CD4-positive, alpha-beta T cell treated with Interleukin-15 for 4 hours (primary cell): ENCODE measurements around the gene CDKN1A.
A peak's percentile ranks its signal among the peaks of the same experiment; 100 is the strongest.
"Not testable (repeated sequence)": the region's sequence is repeated elsewhere in the genome, so short reads cannot be mapped to it uniquely, and the experiment has no call there.

Experiments used
- DNase-seq: peaks from one replicate; pipeline ENCODE4 v3.0.0-alpha.2; 2020; ENCODE audit warnings: low spot score

The CDKN1A gene

DNA sequence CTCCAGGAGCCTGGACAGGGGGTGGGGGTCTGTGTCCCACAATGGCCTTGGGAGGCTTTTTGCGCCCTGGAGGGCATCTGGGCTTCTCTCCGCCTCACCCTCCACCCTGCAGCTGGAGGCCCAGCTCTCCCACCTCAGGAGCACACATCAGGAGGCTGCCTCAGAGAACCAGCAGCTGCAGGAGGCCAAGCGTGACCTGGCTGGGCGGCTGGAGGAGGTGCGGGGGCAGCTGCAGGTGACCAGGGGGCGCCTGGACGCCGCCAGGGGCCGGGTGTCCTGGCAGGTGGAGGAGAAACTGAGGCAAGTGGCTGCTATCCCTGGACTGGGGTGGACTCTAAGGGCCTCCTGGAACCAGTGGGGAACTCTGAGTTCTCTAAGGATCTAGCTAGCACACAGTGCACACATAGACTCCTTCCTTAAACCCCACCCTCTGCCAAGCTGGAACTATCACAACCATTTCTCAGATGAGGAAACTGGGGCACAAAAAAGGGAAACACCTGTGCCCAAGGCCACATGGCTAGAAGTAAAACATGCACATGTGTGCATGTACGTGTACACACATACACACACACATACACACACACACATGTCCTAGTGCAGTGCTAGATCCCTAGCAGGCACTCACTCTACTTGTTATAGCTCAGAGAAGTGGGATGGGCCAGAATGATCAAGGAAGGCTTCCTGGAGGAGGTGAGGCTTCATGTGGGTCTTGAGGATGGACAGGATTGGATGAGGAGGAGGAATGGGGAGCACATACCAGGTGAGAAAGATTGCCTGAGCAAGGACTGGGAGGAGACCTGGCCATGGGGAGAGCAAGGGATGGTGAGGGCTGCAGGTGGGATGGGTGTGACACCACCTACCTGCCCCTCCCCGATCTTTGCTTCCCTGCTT is 42.0 kb downstream of the CDKN1A start:
- DNase-seq, result no peak

DNA sequence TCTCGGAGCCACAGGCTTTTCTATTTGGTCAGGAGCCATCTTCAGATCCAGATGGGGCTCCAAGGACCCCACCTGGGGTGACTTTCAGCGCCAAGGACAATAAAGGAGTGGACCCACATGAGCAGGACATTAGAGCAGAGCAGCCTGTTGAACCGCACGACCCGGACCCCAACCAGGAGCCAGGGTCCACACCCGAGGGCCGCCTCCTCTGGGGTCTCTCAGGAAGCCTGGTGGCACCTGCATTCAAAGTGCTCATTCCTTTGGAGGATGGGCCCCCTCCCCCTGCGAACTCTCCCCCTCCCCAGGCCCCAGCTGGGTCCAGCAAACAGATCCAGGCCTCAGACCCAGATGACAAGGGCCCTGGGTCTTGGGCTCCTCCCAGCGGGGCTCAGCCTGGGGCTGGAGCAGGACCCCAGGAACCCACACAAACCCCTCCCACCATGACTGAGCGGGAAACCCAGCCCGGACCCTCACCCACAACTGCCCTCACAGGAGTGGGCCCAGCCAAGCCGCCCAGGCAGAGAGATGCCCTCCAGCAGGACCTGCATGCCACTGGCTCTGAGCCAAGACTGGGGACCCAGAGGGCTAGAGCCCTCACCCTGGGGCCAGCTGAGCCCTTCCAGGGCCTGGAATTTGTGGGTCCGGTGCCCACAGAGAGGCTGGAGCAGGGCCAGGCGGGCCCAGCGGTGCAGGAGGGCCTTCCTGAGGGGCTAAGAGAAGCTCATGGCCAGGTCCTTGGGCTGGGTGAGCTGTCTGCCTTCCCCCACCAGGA is 43.0 kb downstream of the CDKN1A start:
- DNase-seq, result no peak

- no peak for DNase-seq
Measured at GRCh38 chr6:36722365-36722764, 43.9 kb downstream of the CDKN1A start.

DNA sequence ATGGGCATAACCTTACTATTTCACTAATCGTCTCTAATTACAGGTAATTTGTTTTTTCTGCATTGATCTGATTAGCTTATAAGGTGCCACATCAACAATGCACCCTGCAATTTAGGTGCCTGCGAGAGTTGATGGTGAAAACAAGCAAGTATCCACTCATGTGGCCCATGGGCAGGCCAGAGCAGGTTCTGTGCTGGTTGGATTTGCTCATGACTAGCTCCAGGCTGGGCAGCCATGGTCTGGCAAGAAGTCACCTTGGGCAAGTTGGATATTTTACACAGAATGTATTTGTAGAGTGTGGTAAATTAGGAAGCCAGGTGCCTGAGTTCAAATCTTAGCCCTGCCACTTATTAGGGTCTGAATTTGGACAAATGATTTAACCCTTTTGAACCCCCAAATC is 44.4 kb downstream of the CDKN1A start:
- no peak for DNase-seq

DNA sequence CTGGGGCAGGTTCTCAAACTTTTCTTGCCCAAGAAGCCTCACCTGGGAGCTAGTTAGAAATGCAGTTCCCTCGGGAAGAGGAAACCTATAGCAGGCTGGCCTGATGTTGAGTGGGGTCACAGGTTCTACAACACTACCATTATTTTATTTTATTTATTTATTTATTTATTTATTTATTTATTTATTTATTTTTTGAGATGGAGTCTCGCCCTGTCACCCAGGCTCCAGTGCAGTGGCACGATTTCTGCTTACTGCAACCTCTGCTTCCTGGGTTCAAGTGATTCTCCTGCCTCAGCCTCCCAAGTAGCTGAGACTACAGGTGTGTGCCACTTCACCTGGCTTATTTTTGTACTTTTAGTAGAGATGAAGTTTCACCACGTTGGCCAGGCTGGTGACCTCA is 45.5 kb downstream of the CDKN1A start:
- DNase-seq, result not testable (repeated sequence)

GRCh38 chr6:36724514-36725390 is 46.2 kb downstream of the CDKN1A start:
- peak; percentile 38 for DNase-seq

GRCh38 chr6:36725581-36725980 is 47.1 kb downstream of the CDKN1A start:
- no peak for DNase-seq

DNA sequence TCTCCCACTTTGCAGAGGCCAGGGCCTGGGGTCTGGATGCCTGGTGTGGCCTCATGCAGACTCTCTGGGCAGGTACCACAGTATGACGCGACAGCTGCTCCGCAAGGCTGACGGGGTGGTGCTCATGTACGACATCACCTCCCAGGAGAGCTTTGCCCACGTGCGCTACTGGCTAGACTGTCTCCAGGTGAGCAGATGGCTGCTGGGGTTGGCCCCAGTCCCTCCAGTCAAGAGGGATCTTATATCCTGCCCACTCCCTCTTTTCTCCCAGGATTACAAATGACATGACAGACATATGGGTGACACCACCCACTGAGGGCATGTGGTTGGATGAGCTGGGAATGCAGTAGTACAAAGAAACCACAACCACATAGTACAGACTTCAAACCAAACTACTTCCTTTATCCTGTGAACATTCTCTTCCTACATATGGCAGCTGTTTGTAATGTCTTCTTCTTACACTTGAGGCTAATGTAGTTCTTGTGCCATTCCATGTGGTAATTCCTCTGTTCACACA is 49.0 kb downstream of the CDKN1A start:
- DNase-seq, result no peak

DNA sequence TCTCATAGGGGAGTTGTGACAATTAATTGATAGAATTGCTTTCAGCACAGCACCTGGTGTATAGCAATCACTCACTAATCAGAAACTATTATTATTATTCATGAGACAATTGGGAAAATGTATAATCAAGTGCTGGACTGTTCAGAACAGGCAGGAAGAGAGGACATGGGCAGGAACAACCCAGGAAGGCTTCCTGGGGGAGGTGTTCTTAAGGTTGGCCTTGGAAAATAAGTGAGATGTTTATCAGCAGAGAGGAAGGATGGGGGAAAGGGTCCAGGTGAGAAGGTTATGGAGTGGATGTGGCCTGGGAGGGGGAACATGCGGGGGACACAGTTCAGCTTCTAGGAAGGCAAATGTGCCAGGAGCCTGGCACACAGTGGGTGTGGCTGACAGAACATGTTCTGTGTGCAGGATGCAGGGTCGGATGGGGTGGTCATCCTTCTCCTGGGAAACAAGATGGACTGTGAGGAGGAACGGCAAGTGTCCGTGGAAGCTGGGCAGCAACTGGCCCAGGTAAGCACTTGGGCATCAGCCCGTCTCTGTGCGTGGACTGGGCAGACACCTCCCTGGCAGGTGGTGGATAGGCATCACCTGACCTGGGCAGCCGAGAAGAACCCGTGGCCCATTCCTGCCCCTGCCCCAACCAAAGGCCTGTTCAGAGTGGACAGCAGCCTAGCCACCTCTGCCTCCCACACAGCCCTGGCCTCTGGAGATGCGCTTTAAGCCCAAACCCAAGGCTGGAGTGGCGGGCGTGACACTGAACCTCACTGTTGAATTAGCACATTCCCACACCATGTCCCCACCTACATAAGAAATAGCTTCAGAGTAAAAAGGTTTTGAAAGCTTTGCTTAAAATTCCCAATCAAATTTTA is 50.0 kb downstream of the CDKN1A start:
- DNase-seq, result no peak

GRCh38 chr6:36729161-36729524 is 50.6 kb downstream of the CDKN1A start:
- no peak for DNase-seq

DNA sequence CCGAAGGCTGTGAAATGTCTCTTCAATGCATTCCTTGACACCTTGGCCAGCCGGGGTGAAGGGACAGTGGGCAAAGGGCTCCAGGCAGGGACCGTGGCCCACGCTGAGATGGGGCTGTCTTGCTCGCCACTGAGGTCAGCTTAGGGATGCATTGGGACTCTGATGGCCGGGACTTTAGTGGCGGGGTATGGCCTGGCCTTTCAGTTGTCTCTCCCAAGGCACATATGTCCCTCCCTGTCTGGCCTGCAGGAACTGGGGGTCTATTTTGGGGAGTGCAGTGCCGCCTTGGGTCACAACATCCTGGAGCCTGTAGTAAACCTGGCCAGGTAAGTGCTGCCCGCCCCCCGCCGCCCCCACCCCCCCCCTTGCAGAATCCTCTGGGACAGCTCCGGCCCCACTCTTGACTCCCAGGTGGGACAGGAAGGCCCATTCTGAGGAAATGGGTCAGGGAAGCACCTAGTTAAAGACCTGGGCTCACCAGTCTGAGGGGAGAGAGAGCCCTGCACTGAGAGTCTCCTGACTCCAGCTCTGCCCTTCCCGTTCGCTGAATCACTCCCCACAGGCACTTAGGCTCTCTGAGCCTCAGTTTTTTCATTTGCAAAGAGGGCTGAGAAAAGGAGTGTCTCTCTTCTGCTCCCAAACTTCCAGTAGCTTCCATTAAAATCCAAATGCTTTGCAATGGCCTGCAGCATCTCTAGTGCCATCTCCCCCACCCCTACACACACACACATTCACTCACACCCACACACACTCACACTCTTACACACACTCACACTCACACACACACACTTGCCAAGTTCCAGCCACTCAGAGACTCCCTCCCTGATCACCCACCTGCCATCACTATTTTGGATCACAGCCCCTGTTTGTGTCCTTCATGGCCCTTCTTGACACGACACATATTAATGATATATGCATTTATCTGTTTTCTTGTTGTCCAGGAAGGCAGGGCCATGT is 52.2 kb downstream of the CDKN1A start:
- no peak for DNase-seq

DNA sequence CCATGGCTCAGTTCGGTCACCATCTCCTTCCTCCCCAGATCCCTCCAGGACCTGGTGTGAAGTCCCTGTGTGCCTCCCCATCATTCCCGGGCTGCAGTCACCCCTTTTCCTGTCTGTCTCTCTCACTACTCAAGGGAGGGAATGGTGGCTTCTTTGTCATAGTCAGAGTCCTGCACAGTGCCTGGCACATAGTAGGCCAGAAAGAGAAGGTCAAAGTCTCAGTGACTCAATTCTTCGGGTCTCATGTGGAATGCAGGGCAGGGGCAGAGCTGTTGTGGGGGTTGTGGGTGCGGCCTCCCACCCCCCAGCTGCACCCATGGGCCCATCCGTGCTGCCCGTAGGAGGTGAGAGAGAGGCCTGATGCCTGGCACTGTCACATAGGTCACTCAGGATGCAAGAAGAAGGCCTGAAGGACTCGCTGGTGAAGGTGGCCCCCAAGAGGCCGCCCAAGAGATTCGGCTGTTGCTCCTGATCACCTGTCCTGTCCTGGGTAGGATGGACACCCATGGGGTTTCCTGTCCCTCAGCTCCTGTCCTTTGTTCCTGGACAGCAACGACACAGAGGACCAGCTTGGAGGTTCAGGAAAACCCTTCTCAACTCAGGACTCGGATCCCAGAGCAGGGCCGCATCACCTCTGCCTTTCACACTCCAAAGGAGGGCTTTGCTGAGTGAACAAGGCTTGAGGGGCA is 53.3 kb downstream of the CDKN1A start:
- no peak for DNase-seq

GRCh38 chr6:36733300-36733699 is 54.8 kb downstream of the CDKN1A start:
- DNase-seq, result no peak

DNA sequence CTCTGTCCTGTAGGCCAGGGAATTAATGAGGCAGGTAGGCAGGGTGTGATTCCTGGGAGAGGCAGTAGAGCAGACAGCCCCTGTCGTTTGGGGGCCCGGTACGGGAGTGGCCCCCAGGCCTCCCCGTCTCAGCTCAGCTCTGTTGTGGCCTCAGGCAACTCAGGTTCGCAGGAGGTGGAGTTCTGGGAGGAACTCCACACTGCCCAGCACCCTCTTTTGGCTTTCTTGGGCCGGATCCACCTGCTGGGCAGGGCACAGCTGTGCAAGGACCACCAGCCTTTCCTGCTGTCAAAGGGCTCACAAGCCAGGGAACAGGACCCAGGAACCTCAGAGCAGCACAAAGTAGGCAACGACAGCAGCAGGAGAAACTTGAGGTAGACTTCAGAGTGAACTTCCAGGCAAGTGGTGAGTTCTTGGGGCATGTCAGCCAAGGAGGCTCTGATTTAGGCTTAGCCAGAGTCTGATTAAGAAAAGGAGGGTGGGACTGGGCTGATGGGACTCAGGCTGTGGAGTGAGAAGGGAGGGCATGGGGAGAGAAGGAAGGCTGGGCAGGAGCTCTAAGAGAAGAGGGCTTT is 56.1 kb downstream of the CDKN1A start:
- no peak for DNase-seq

DNA sequence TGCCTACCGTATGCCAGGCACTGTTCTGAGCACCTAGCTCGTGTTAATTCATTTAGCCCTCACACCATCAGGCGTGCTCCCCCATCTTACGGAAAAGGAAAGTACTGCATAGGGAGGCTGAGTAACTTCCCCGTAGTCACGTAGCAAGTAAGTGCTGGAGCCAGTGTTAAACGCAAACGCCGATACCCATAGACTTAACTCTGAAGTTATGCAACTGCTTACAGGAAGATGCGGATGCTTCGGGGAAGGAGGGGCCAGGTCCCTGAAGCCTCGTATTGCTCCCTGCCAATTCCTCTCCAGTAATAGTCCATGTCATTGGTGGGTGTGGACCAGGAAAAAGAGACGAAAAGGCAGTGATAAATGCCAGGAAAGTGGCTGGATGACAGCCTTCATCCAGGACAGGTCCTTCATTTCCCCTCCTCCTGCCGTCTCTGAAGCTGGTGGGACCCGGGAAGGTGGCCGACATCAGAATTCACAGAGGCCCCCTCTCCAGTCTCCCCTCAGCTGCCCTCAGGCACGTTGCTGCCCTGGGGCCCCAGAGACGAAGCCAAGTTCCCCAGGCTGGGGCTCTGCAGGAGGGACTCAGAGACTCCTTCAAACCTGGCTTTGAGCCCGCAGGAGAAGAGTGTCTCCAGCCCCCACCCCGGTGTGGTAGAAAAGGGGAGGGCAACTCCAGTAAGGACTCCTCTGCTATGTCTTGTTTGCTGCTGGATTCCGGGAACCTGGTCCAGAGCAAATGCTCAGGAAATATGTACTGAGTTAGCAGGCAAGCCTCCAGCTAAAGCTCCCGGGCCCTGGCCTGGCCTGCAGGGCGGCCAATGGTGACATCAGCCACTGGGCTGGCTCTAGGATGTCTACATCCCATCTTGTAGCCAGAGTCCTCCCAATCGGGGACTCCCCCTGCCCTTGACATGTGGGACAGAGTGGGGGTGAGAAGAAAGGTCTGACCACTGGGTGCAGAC is 56.9 kb downstream of the CDKN1A start:
- no peak for DNase-seq
